PFSK-1 (cell line): ENCODE data around the gene ZNF513.

Experiments used
- REST ChIP-seq, 2 experiments: IDR thresholded peaks; 2 replicates each; pipeline versions ENCODE4 v1.6.1 to v1.8.0; 2011 to 2012; ENCODE audit warnings: low read depth in 2 of 2, low read length in 2 of 2, control low read depth in 1 of 2, inconsistent platforms in 1 of 2, mild to moderate bottlenecking in 1 of 2, moderate library complexity in 1 of 2; ENCODE audit not compliant: insufficient read depth in 1 of 2
- SIN3A ChIP-seq: IDR thresholded peaks from 2 replicates; pipeline ENCODE4 v1.6.1; 2012; ENCODE audit warnings: mild to moderate bottlenecking, low read length, moderate library complexity, borderline replicate concordance; ENCODE audit not compliant: insufficient read depth
- TAF1 ChIP-seq: IDR thresholded peaks from 2 replicates; pipeline ENCODE4 v1.6.1; 2012; ENCODE audit warnings: low read length, control low read depth, borderline replicate concordance; ENCODE audit not compliant: insufficient read depth

- TF ChIP-seq REST (IDR thresholded peaks at IDR 0.05; ENCODE audit: insufficient read depth in 1 of 2, low read depth in 2 of 2, low read length in 2 of 2) (no peak), SIN3A (peak; percentile 74; the same call in 1 of the 2 replicates), TAF1 (peak; percentile 59; the same call in 1 of the 2 replicates)
These were observed 9.5 kb downstream of the ZNF513 start for GRCh38 chr2:27370816-27371620.
